NCI-H2196 (cell line): Measurements from ENCODE around the gene AP1B1.
A peak's percentile ranks its signal among the peaks of the same experiment; 100 is the strongest.

Source experiments
- DNase-seq: peaks from one replicate; lab custom pipeline; 2025; ENCODE audit not compliant: unreplicated experiment; lab: John Stamatoyannopoulos, UW

Gene AP1B1

DNA sequence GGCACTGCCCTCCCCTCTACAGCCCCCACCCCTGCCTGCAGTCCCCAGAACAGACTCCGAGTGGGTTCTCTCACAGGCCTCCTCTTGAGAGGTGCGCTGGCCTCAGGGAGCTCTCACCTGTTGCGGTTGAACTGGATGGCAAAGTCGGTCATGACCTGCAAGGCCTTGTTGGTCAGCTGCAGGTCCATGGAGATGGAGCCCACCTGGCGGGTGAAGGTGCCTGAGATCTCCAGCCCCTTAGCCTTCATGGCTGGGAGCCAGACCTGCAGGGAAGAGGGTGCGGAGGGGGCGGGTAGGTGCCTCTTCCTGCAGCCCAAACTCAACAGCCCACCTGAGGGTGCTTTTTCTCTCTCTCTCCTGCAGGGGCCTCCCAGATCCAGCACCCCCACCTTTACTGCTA lies 54.2 kb downstream of the AP1B1 start:
- DNase-seq = no peak

DNA sequence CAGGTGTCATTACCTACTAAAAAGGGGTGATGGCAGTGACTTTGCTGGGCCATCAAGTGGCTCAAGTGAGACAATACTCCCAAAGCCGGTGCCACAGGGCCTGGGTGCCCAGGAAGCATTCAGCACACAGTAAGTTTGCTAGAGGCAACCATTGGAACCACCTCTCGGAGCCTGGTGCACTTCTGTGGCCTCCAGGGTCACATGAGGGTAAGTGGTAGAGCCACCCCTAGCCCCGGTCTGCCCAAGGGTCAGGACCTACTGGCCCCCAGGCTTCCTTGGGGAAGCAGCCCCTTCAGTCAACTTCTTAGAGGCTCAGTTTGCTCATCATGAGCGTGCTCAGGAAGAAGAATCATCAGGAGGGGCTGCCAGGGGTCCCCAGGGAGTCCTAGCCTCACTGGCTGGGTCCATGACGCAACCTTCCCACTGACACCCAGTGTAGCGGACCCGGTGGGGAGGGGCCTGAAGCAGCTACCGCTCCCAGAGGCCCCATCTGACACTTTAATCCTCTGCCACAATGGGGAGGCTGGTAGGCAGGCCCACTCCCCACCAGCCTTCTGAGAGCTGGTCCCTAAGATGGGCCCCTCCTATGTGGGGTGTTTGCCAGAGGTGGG lies 55.4 kb downstream of the AP1B1 start:
- no peak for DNase-seq

DNA sequence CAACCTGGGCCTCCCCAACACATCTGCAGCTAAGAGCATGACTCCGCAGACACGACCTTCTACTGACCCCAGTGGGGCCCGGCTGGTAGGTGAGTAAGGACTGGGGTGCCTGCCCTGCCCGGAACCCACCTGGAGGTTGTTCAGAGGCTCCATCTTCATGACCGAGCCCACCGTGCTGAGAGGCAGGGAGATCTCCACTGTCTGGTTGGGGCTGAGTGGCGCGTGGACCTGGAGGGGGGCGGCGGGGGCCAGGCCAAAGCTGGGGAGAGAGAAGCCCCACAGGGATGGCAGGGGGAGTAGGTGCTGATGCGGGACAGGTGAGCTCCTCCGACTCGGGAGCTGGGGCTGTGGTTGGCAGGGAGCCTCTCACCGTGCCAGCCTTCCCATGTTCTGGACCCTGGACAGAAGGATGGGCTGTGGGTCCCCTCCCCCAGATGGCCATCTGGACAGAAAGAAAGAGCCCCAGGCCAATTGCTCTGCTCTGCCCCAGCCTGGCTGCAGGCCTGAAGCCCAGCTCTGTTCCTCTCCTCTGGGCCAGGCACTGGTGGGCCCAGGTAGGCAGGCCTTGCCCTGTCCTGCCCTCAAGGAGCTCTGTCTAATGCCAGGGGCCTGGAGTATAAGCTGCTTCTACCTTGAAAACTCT lies 56.6 kb downstream of the AP1B1 start:
- no peak for DNase-seq

DNA sequence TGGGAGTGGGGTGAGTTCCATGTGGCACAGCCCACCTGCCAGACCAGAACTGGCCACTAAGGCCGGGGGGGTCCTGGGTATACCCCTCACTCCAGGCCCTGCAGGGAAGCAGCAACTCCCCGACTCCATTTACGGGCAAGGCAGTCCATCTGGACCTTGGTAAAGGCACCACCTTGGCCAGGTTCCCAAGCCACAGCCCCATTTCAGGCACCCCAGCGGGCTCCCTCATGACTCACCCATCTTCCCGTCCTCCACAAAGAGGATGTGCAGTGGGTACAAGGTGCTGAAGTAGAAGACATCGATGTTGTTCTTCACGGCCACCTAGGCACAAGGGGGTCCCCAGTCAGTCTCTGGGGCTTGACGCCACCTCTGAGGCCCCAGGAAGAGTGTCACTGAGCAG lies 57.2 kb downstream of the AP1B1 start:
- no peak for DNase-seq

DNA sequence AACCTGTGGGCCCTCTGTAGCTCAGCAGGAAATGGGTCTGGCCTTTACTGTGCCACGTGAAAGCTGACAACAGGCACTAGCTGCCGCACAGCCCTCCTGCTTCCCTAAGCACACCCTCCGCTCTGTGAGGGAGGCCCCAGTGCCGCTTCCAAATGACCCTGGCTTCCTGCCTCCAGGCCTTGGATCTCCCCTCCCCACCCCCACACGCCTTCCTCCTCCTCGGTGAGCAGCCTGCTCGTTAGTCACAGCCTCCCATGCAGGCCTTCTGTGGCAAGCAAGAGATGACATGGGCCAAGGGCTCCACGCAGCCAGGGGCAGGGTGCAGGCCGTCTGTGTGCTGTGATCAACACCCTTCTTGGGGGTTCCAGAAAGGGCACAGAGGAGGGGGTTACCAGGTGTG lies 57.6 kb downstream of the AP1B1 start:
- no peak for DNase-seq

DNA sequence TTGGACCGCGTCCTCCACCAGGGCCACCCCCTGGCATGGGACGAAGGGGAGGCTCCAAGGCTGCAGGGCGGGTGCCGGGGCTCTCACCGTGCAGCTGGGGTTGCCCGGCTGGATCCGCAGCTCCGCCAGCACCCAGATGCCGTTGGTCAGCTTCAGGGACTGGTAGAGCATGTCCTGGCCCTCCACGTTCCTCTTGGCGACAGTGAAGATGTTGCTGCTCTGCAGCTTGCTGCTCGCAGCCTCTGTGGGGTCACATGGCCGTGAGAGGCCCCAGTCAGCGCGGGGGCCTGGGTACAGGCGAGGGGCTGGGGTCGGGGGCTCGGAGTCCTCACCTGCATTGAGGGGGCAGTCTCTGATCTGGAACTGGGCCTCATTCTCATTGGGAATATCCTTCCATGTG lies 58.1 kb downstream of the AP1B1 start:
- DNase-seq = no peak

DNA sequence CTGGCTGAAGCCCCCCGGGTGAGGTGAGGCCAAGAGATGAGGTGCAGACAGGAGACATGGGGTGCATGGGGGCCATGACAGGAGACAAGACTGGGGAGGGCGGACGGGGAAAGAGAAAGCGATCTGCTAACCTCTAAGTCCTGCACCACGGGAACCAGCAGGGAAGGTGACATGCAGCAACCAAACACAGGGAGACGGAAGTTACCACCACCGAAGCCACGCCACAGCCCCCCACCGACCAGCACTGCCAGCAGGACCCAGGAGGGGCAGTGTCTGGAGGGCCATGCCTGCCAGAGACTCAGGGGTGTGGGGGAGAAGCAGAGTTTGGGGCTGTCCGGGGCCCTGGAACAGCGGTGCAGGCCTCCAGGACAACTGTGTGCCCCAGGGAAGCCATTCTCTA lies 58.8 kb downstream of the AP1B1 start:
- no peak for DNase-seq

DNA sequence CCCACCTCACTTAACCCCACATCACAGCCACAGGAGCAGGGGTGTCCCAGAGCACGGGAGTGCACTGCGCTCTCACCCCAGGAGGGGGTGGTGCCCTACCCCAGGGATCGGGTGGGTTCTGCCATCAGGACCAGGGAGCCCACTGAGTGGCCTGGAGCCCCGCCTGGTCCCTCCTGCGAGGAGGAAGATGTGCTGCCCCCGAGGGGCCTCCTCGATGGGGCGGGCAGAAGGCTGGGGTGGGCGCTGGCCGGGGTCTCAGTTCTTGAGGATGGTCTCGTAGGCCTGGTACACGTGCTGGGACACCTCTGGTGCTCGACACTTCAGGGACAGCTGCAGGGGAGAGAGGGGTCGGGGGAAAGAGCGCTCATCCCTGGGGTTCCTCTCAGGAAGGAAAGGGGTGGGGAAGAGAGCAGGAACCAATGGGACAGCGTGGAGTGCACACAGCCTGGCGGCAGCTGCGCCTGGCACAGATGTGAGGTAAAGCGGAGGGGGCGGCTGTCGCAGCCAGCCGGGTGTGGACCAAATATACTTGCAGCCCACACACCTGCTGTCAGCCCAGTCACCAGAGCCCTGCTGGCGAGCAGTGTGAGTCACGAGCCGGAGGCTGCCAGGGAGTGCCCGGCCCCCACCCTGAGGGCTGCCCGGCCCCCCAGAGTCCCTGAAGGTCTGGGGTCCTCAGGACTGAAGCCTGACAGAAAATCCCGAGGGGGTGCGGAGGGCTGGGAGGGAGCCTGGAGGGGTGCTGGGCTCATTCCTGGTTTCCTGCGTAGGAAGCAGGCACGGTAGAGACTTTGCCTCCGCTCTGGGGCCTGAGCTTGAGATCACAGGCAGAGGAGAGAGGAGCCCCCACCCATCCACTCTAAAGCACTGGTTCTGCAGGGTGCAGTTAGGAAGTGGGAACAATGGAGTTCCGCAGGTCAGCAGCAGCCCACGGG lies 59.5 kb downstream of the AP1B1 start:
- DNase-seq = no peak

DNA sequence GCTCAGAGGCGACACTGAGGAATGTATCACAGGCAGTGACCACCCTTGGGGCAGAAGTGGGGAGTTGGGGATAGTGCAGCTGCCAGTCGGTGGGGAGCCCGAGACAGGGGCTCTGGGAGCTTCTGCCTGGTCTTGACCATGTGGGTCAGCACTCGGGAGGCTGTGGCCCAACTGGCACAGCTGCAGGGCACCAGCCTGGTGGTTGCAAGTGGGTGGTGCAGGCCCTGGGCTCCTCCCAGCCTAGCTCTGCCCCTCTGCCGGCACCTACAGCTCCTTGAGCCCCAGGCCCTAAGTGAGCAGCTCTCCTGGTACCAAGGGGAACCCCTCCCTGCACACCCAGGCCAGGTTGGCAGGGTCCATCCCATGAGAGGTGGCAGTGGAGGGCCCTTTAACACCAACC lies 60.3 kb downstream of the AP1B1 start:
- no peak for DNase-seq

DNA sequence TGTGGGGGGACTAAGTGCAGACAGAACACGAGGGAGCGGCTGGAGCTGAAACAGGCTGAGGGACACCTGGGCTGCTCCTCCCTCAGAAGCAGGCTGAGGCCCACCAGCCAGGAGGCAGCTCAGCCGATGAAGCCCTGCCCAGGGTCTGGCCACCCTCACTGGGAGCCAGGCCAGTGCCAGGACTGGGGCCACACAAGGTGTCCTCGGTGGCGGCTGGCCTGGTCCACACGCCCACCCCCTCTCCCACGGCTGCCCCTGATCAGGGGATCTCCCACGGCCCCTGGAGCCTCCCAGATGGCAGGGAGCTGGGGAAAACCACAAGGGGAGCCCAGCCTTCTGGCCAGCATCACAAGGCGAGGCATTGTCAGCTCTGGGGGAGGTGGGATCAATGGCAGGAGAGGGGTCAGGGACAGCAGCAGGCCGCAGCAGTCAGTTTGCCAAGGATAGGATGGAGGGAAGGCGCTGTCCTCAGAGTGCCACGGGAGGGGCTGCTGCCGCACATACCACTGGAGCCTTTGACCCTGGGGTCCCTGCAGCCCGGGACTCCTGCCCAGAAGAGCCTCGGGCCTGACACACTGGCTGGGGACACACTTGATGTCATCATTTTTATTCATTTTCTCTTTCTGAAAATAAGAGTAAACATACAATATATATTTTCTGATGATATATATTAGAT lies 61.1 kb downstream of the AP1B1 start:
- DNase-seq = no peak

DNA sequence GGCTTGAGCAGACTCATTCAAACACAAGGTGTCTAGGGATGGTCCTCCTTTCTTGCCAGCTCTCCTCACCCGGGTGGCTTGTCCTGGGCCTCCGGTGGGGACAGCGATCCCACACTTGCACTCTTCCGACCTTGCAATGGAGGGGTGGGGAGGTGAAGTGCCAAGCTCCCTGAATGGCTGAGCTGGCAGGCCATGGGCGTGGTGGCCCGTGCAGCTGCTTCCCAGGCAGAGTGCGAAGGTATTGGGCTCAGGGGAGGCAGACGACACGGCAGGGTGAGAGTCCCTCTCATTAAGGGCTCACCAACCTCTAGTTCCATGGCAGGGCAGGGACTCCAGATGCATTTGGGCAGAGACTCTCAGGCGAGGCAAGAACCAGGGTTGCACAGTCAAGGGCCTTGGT lies 61.9 kb downstream of the AP1B1 start:
- DNase-seq = no peak

DNA sequence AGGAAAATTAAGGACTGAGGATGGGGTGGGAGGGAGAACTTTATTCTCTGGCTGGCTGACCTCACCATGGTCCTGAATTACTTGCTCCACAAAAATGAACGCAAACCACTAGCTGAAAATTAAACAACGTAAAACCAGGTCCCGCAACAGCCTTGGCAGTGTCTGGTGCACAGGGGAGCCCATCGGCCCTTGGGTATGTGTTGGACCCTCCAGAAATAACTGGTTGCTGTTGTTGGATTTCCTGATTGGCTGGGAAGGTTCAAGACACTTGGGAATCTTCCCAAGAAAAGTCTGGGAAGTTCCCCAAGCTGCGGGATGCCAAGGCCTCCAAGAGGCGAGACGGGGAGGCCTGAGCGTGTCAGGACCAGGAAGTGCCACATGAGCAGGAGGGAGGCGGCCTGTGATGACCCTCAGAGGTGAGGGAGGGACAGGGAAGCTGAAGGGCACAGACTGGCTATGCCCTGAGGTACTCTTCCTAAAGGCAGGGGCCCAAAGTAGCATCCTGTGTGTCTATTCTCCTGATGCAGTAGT lies 62.5 kb downstream of the AP1B1 start:
- no peak for DNase-seq

DNA sequence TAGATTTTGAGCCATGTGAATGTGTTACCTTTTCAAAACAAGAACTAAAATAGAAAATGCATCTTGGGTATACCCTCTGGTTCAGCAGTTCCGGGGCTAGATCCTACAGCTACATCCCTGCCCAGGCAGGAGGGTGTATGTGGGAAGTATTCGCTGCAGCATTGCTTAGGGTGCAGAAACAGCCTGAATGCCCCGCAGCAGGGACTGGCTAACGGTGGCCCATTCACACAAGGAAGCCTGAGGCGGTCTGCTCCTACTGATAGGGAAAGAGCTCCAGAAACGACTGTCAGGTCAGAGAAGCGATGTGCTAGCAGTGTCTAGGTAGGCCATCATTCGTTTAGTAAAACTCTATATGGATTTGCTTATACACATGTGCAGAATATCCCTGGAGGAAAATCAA lies 63.0 kb downstream of the AP1B1 start:
- DNase-seq = no peak

DNA sequence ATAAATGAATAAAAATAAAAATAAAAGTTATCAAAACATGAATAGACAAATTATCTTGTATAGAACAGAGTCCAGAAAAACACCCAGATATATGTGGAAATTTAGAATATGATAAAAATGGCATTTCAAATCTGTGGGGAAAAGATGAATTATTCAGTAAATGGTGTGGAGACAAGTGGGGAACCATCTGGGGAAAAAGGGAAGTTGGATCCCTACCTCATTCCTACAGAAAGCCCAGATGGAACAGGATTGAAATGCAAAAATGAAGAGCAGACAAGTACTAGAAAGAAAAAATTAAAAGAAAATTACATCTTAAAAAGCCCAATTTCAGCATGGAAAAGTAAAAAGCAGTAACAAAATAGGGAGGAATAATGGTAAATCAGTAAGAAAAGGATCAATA lies 64.7 kb downstream of the AP1B1 start:
- no peak for DNase-seq

DNA sequence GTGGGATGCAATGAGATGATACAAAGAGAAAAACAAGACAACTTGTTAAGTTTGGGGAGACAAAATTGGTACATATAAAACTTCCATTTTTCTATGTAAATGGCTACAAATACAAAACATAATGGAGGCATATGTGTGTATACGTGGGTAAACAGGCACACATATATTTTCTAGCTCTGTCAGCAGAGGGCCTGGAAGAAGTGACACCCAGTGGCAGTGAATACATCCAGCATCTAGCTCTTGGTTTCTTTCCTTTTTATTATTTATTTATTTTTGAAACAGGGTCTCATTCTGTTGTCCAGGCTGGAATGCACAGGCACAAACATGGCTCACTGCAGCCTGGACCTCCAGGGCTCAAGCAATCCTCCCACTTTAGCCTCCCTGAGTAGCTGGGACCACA lies 67.8 kb downstream of the AP1B1 start:
- no peak for DNase-seq

DNA sequence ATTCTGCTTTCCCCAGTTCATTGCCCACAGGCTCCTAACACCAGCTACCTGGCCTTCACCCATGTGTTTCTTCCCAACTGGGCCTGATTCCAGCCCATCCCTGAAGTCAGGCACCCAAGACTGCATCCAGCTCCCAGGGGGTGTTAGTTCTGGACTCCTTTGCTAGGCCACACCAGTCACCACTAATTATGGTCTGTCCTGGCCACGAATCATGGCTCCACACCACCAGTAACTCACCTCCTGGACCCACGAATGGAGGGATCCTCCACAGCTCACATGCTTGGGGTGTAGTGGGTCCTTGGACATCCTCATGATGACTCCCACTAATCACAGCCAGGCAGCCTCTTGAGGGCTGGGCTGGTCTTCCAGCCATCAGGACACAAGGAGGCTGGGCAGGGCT lies 69.3 kb downstream of the AP1B1 start:
- no peak for DNase-seq

DNA sequence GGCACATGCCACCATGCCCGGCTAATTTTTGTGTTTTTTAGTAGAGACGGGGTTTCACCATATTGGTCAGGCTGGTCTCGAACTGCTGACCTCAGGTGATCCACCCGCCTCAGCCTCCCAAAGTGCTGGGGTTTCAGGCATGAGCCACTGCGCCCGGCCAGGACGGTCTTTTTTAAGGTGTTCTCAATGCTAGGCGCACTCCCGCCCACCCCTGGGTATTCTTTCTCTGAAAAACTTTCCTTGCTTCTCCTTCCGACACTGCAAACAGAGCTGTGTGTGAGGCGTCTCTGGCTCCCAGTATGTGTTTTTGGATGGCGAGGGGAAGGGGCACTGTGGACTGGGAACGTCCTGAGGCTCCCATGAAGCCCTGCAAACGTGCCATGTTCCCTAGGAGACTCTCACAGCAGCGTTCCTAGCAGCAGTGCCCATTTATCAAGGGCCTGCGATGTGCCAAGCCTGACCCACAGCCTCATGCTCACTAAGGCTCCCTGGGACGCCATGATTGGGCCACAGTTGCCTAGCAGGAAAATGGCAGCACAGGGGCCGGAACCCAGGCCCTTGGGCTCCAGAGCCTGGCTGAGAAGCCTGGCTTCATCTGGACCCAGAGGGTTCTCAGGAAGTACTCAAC lies 70.4 kb downstream of the AP1B1 start:
- DNase-seq = no peak

DNA sequence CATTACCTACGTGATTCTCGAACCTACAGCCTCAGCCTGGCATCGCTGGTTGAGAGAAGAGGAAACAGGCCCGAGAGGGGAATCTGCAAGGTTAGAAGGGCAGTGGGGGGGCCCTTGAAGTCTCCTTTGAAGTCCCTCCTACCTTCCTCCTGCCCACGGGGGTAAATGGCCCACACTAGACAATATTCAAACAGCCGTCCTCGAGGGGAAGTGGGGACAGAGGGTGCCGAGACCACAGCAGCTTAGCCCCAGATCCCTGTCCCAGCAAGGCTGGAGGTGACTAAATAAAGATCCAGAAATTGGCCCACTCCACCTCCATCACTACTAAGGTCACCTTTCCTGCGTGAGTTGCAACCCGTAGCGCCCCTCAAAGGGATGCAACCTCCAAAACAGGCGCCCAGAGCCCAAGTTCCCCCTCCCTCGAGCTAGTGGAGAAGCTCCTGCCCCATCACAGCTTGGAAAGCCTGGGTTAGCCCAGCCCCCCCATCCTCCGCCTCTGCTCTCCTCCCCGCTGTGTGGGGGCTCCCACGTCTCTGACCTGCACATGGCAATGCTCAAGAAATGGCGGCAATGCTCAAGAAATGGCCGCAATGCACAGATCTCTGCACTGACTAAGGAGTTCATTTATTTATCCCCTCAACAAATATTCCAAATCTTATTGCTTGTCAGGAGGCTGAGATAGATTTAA lies 72.1 kb downstream of the AP1B1 start:
- DNase-seq = no peak

DNA sequence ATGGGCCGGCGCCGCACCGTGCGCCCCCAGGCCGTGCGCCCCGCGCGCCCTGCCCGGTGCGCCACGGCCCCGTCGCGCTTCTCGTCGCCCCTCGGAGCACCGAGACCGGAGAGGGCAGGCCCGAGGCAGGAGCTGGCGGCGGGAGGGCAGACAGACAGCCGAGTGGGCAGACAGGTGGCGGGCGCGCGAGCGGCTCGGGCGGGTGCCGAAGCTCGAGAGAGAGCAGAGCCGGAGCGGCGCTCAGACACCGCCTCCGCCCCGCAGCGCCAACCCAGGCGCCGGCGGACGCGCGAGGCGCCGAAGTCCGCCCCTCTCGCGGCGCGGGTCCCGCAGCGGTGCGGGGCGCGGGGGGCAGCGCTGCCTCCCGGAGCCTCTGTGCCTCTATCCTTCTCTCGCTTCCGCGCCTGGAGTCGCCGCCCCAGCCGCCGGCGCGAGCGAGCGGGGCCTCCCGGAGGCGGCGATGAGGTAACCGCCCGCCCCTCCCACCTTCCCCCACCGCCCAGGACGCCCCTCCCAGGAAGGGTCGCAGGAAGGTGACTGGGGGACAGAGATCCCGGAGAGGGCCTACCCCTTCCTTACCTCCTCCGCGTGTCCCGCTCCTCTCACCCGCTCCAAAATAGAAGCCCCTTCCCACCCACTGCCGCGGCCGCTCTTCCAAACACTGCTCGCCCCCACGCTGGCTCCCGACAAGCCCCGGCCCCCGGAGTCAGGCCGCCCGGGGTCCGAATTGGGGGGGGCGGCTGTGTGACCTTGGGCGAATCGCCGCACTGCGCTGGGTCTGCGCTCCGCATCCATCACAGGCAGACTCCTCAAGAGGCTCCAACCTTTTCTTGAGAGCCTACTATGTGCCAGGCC lies 72.9 kb downstream of the AP1B1 start, which contains the start of gene RASL10A:
TSS of gene RASL10A (minus strand) at position 412 of the 855 bp plus-strand sequence. CDS start 451 bp downstream, outside the sequence.
- peak; percentile 8 for DNase-seq
